AG20443 (cell line): ENCODE results near the gene RFX7.
A peak's percentile ranks its signal among the peaks of the same experiment; 100 is the strongest.

Experiments used
- DNase-seq: peaks from one replicate; pipeline ENCODE4 v3.0.0; 2012; ENCODE audit warnings: low spot score, mixed read lengths

Gene RFX7

GRCh38 chr15:56244038-56244810 is 545 bp upstream of the RFX7 start:
- peak; percentile 70 for DNase-seq

- no peak for DNase-seq
Measured at GRCh38 chr15:56242576-56243162, 1.0 kb downstream of the RFX7 start.

- no peak for DNase-seq
Measured at GRCh38 chr15:56241374-56242105, 2.1 kb downstream of the RFX7 start.

- DNase-seq = no peak
Measured at GRCh38 chr15:56240390-56240789, 3.3 kb downstream of the RFX7 start.

- no peak for DNase-seq
Measured at GRCh38 chr15:56236197-56236596, 7.5 kb downstream of the RFX7 start.

GRCh38 chr15:56234804-56235203 is 8.9 kb downstream of the RFX7 start:
- DNase-seq = no peak

- DNase-seq = no peak
Measured at GRCh38 chr15:56233549-56233948, 10.1 kb downstream of the RFX7 start.

- no peak for DNase-seq
Measured at GRCh38 chr15:56232058-56232457, 11.6 kb downstream of the RFX7 start.

- DNase-seq = no peak
Measured at GRCh38 chr15:56228854-56229253, 14.8 kb downstream of the RFX7 start.

- DNase-seq = no peak
Measured at GRCh38 chr15:56228352-56228751, 15.3 kb downstream of the RFX7 start.

- no peak for DNase-seq
Measured at GRCh38 chr15:56227780-56228179, 15.9 kb downstream of the RFX7 start.

- no peak for DNase-seq
Measured at GRCh38 chr15:56227306-56227705, 16.4 kb downstream of the RFX7 start.

GRCh38 chr15:56225520-56225919 is 18.2 kb downstream of the RFX7 start:
- DNase-seq = no peak

GRCh38 chr15:56222302-56222701 is 21.4 kb downstream of the RFX7 start:
- DNase-seq = no peak

- DNase-seq = no peak
Measured at GRCh38 chr15:56217341-56217740, 26.3 kb downstream of the RFX7 start.

- peak; percentile 25 for DNase-seq
Measured at GRCh38 chr15:56215769-56216168, 27.9 kb downstream of the RFX7 start.

- DNase-seq = no peak
Measured at GRCh38 chr15:56211960-56212550, 31.6 kb downstream of the RFX7 start.

- no peak for DNase-seq
Measured at GRCh38 chr15:56211064-56211463, 32.6 kb downstream of the RFX7 start.

GRCh38 chr15:56208641-56209155 is 35.0 kb downstream of the RFX7 start:
- DNase-seq = no peak

- DNase-seq = no peak
Measured at GRCh38 chr15:56208185-56208584, 35.5 kb downstream of the RFX7 start.

GRCh38 chr15:56207711-56208110 is 36.0 kb downstream of the RFX7 start:
- no peak for DNase-seq

GRCh38 chr15:56207092-56207491 is 36.6 kb downstream of the RFX7 start:
- DNase-seq = no peak
